Rectal smooth muscle tissue (tissue), 1 donor: ENCODE data around the gene LPP.
A peak's percentile ranks its signal among the peaks of the same experiment; 100 is the strongest.

Source experiments
- H3K27ac ChIP-seq: one replicate; pipeline ENCODE4 v1.7.0; 2013; ENCODE audit warnings: low read depth, low read length, inconsistent platforms
- H3K27me3 ChIP-seq: one replicate; pipeline ENCODE4 v1.7.0; 2013; ENCODE audit warnings: low read length; ENCODE audit not compliant: control insufficient read depth, insufficient read depth
- H3K36me3 ChIP-seq: one replicate; pipeline ENCODE4 v1.7.0; 2013; ENCODE audit warnings: low read length; ENCODE audit not compliant: control insufficient read depth, insufficient read depth
- H3K4me1 ChIP-seq: one replicate; pipeline ENCODE4 v1.7.0; 2013; ENCODE audit warnings: low read length; ENCODE audit not compliant: control insufficient read depth, insufficient read depth
- H3K4me3 ChIP-seq: one replicate; pipeline ENCODE4 v1.7.0; 2013; ENCODE audit warnings: low read length
- H3K9ac ChIP-seq: one replicate; pipeline ENCODE4 v1.7.0; 2013; ENCODE audit warnings: low read length

The LPP gene

GRCh38 chr3:188270423-188270972 lies 116.5 kb downstream of the LPP start:
- H3K27me3 ChIP-seq = no peaks in the 10 kb centered on the region
- no peak overlapping the region for H3K9ac ChIP-seq
- H3K4me3 ChIP-seq = no peak overlapping the region
- no peaks in the 10 kb centered on the region for H3K36me3 ChIP-seq
- peak overlapping the region; percentile 97 for H3K27ac ChIP-seq
- H3K4me1 ChIP-seq = peaks cover 72% of the 10 kb centered on the region

- no peak overlapping the region for H3K9ac ChIP-seq
- H3K27ac ChIP-seq = peak overlapping the region; percentile 97
- no peaks in the 10 kb centered on the region for H3K27me3 ChIP-seq
- peaks cover 67% of the 10 kb centered on the region for H3K4me1 ChIP-seq
- no peaks in the 10 kb centered on the region for H3K36me3 ChIP-seq
- no peak overlapping the region for H3K4me3 ChIP-seq
These were observed 117.4 kb downstream of the LPP start for GRCh38 chr3:188271226-188271914.

- no peak overlapping the region for H3K4me3 ChIP-seq
- H3K27me3 ChIP-seq = no peaks in the 10 kb centered on the region
- peaks cover 56% of the 10 kb centered on the region for H3K4me1 ChIP-seq
- peak overlapping the region; percentile 97 for H3K27ac ChIP-seq
- H3K9ac ChIP-seq = no peak overlapping the region
- no peaks in the 10 kb centered on the region for H3K36me3 ChIP-seq
These were observed 118.8 kb downstream of the LPP start for GRCh38 chr3:188272481-188273372.

- Histone ChIP-seq H3K27ac (peak overlapping the region; percentile 81), H3K4me3 (no peak overlapping the region), H3K27me3 (no peaks in the 10 kb centered on the region), H3K4me1 (peaks cover 50% of the 10 kb centered on the region), H3K36me3 (no peaks in the 10 kb centered on the region), H3K9ac (no peak overlapping the region)
These were observed 120.4 kb downstream of the LPP start for GRCh38 chr3:188274249-188274915.

GRCh38 chr3:188276375-188276774 lies 122.4 kb downstream of the LPP start:
- Histone ChIP-seq H3K4me3 (no peak overlapping the region), H3K9ac (no peak overlapping the region), H3K27ac (peak overlapping the region; percentile 33), H3K36me3 (no peaks in the 10 kb centered on the region), H3K4me1 (peaks cover 45% of the 10 kb centered on the region), H3K27me3 (no peaks in the 10 kb centered on the region)

GRCh38 chr3:188278717-188279324 lies 124.9 kb downstream of the LPP start:
- no peak overlapping the region for H3K9ac ChIP-seq
- peak overlapping the region; percentile 59 for H3K27ac ChIP-seq
- no peaks in the 10 kb centered on the region for H3K27me3 ChIP-seq
- no peaks in the 10 kb centered on the region for H3K36me3 ChIP-seq
- peaks cover 45% of the 10 kb centered on the region for H3K4me1 ChIP-seq
- no peak overlapping the region for H3K4me3 ChIP-seq

- H3K27ac ChIP-seq = peak overlapping the region; percentile 59
These were observed 125.8 kb downstream of the LPP start for GRCh38 chr3:188279502-188280335.

GRCh38 chr3:188280627-188281026 lies 126.7 kb downstream of the LPP start:
- no peak overlapping the region for H3K4me3 ChIP-seq

More at GRCh38 chr3:188279502-188280335, 125.8 kb downstream of the LPP start:
- Histone ChIP-seq H3K4me3 (no peak overlapping the region), H3K36me3 (no peaks in the 10 kb centered on the region), H3K4me1 (peaks cover 44% of the 10 kb centered on the region), H3K27me3 (no peaks in the 10 kb centered on the region), H3K9ac (no peak overlapping the region)

GRCh38 chr3:188282871-188283270 lies 128.9 kb downstream of the LPP start:
- Histone ChIP-seq H3K4me3 (no peak overlapping the region), H3K27ac (peak overlapping the region; percentile 54), H3K36me3 (no peaks in the 10 kb centered on the region), H3K4me1 (peaks cover 59% of the 10 kb centered on the region), H3K27me3 (no peaks in the 10 kb centered on the region), H3K9ac (no peak overlapping the region)

More at GRCh38 chr3:188280627-188281026, 126.7 kb downstream of the LPP start:
- Histone ChIP-seq H3K4me1 (peaks cover 43% of the 10 kb centered on the region), H3K27me3 (no peaks in the 10 kb centered on the region), H3K27ac (no peak overlapping the region), H3K9ac (no peak overlapping the region), H3K36me3 (no peaks in the 10 kb centered on the region)

- no peak overlapping the region for H3K9ac ChIP-seq
- H3K4me3 ChIP-seq = no peak overlapping the region
- H3K27ac ChIP-seq = peak overlapping the region; percentile 54
- no peaks in the 10 kb centered on the region for H3K36me3 ChIP-seq
- peaks cover 60% of the 10 kb centered on the region for H3K4me1 ChIP-seq
- H3K27me3 ChIP-seq = no peaks in the 10 kb centered on the region
These were observed 129.4 kb downstream of the LPP start for GRCh38 chr3:188283347-188283746.

- no peaks in the 10 kb centered on the region for H3K36me3 ChIP-seq
- H3K9ac ChIP-seq = no peak overlapping the region
- H3K27me3 ChIP-seq = no peaks in the 10 kb centered on the region
- H3K4me1 ChIP-seq = peaks cover 52% of the 10 kb centered on the region
- peak overlapping the region; percentile 53 for H3K27ac ChIP-seq
- H3K4me3 ChIP-seq = no peak overlapping the region
These were observed 130.7 kb downstream of the LPP start for GRCh38 chr3:188284455-188285212.
